HG03439 (cell line): ENCODE data around the gene A1BG.
"Not testable (repeated sequence)": the region's sequence is repeated elsewhere in the genome, so short reads cannot be mapped to it uniquely, and the experiment has no call there.

ENCODE experiments used
- ATAC-seq: cut with Tn5 transposase; IDR thresholded peaks from one replicate; pipeline ENCODE4 v1.9.1; 2021; ENCODE audit warnings: mild to moderate bottlenecking, moderate library complexity; ENCODE audit not compliant: unreplicated experiment

Gene A1BG

GRCh38 chr19:58386576-58387337 lies 33.5 kb upstream of the A1BG start, which contains the start of gene RPS5:
Gene RPS5, plus strand, starts transcription at chr19:58387269. Its CDS starts 869 bp downstream, at chr19:58388138.
- peak; percentile 80 for ATAC-seq

GRCh38 chr19:58385891-58386575 lies 32.7 kb upstream of the A1BG start:
- peak; percentile 3 for ATAC-seq

- no peak for ATAC-seq
These were observed 32.1 kb upstream of the A1BG start for GRCh38 chr19:58385313-58385890.

- ATAC-seq: no peak
These were observed 29.8 kb upstream of the A1BG start for GRCh38 chr19:58382997-58383603.

- no peak for ATAC-seq
These were observed 28.3 kb upstream of the A1BG start for GRCh38 chr19:58381460-58382212.

- peak; percentile 76 for ATAC-seq
These were observed 27.6 kb upstream of the A1BG start, which contains the start of gene ZNF837 for GRCh38 chr19:58380662-58381459. Gene ZNF837, minus strand, starts transcription at chr19:58381030. Its CDS starts 11,698 bp downstream, at chr19:58369332.

GRCh38 chr19:58380037-58380661 lies 26.9 kb upstream of the A1BG start:
- ATAC-seq: no peak

GRCh38 chr19:58379246-58379645 lies 26.0 kb upstream of the A1BG start:
- no peak for ATAC-seq

GRCh38 chr19:58376724-58377123 lies 23.4 kb upstream of the A1BG start:
- not testable (repeated sequence) for ATAC-seq

- ATAC-seq: no peak
These were observed 20.9 kb upstream of the A1BG start for GRCh38 chr19:58374200-58374599.

GRCh38 chr19:58372311-58373133 lies 19.2 kb upstream of the A1BG start:
- no peak for ATAC-seq

- no peak for ATAC-seq
These were observed 15.5 kb upstream of the A1BG start for GRCh38 chr19:58368561-58369360.

- no peak for ATAC-seq
These were observed 14.6 kb upstream of the A1BG start for GRCh38 chr19:58367698-58368454.

- no peak for ATAC-seq
These were observed 13.5 kb upstream of the A1BG start for GRCh38 chr19:58366585-58367430.

- ATAC-seq: no peak
These were observed 10.9 kb upstream of the A1BG start for GRCh38 chr19:58364146-58364545.
